Measurements from ENCODE around the gene NUP214. TPM values are rescaled to one million over a fixed set of nuclear protein-coding genes. Genes with fewer than 3 reads are reported as not detected.
A peak's percentile ranks its signal among the peaks of the same experiment; 100 is the strongest.
"Not testable (repeated sequence)": the region's sequence is repeated elsewhere in the genome, so short reads cannot be mapped to it uniquely, and the experiment has no call there.

The NUP214 gene
- total and polyA plus RNA-seq, 9 donors, result 21.2 to 35.6 (median 29.7) TPM

DNA sequence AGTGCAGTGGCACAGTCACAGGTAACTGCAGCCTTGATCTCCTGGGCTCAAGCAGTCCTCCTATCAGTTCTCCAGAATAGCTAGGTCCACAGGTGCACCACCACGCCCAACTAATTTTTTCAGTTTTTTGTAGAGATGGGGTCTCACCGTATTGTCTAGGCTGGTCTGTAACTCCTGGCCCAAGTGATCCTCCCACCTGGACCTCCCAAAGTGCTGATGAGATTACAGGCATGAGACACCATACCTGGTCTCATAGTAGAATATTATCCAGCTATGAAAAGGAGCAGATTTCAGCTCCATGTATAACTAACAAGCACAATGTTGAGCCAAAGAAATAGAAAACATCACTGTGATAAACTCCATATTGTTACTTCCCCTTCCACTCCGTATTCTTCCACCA, 81.1 kb downstream of the NUP214 start:
- H3K9me3 ChIP-seq (replicated peaks; ENCODE audit: control insufficient read depth, low read depth, low read length), result no peaks in the 10 kb centered on the region
- H3K27me3 ChIP-seq (ENCODE audit: control insufficient read depth, insufficient read depth, low read length), result no peaks in the 10 kb centered on the region
- H3K36me3 ChIP-seq (ENCODE audit: control insufficient read depth, insufficient read depth, low read length), result peaks cover 39% of the 10 kb centered on the region
- WGBS (ENCODE audit: insufficient coverage), result no CpG with 5 or more reads among the region's 3 CpGs
- no peak for DNase-seq
- no peaks in the 10 kb centered on the region for H3K4me1 ChIP-seq (ENCODE audit: control insufficient read depth, insufficient read depth, low read length)
- H3K4me3 ChIP-seq (ENCODE audit: low read length), result no peak overlapping the region
- no peak overlapping the region for H3K27ac ChIP-seq (ENCODE audit: low read length)

DNA sequence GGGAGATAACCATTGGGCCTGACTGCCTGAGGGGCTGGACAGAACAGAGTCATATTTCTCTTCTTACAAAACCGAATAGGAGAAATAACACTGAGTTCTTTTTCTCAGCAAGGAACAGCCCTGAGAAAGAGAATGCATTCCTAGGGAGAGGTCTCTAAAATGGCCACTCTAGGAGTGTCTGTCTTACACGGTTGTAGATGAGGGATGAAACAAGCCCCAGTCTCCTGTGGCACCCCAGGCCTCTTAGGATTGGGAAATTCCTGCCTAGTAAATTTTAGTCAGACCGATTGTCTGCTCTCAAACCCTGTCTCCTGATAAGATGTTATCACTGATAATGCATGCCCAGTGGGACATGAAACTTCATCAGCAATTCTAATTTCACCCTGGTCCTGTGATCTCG, 86.5 kb downstream of the NUP214 start:
- DNase-seq; H3K4me1 ChIP-seq (ENCODE audit: control insufficient read depth, insufficient read depth, low read length); H3K27me3 ChIP-seq (ENCODE audit: control insufficient read depth, insufficient read depth, low read length); H3K27ac ChIP-seq (ENCODE audit: low read length); H3K9me3 ChIP-seq (replicated peaks; ENCODE audit: control insufficient read depth, low read depth, low read length); H3K4me3 ChIP-seq (ENCODE audit: low read length): not testable (repeated sequence)
- H3K36me3 ChIP-seq (ENCODE audit: control insufficient read depth, insufficient read depth, low read length), result peaks cover 26% of the 10 kb centered on the region
- 100% methylated on average over 2 of the region's 4 CpGs for WGBS (ENCODE audit: insufficient coverage)

DNA sequence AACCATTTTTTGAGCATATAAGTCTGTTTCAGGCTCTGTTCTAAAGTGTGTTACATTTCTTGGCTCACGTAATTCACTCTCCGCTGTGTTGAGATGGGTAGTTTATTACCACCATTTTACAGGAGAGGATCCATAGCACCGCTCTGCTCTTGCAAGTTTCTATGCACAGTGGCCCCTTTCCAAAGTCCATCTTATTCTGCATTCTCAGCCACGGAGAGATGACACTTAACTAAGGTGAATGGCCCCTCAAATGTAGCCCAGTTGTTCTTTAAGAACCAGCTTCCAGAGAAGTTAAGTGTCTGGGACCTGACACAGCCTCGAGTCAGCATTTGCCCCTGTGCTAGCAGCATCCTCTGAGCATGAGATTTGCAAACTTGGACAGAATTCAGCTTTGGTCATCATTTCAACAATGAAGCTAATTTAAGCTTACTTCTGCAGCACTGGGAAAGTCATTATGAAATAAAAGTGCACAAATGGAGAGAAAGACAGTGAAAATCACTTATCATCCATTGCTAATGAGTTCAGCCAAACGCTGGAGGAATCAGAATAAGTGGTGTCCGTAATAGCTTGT, 89.0 kb downstream of the NUP214 start:
- H3K27ac ChIP-seq (ENCODE audit: low read length), result no peak overlapping the region
- no peak overlapping the region for H3K4me3 ChIP-seq (ENCODE audit: low read length)
- peaks cover 31% of the 10 kb centered on the region for H3K36me3 ChIP-seq (ENCODE audit: control insufficient read depth, insufficient read depth, low read length)

DNA sequence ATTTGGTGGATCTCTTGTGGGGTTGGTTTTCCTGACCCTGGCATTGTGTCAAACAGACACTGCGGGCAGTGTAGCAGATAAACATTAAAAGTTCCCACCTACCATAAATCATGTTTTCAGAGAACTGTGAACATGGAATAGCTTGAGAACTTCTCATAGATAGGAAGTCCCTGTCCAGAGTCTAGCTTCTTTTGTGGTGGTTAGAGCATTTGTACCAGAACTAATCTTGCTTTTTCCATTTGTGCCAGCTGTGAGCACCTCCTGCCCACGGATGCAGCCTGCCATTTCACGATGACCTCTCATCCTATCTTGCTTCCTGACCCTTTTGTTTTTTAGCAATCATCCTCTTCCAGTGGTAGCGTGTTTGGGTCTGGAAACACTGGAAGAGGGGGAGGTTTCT, 89.5 kb downstream of the NUP214 start:
- DNase-seq, result no peak
- Histone ChIP-seq H3K36me3 (ENCODE audit: control insufficient read depth, insufficient read depth, low read length) (peaks cover 31% of the 10 kb centered on the region), H3K4me1 (ENCODE audit: control insufficient read depth, insufficient read depth, low read length) (peaks cover 3% of the 10 kb centered on the region), H3K4me3 (ENCODE audit: low read length) (no peak overlapping the region), H3K27me3 (ENCODE audit: control insufficient read depth, insufficient read depth, low read length) (no peaks in the 10 kb centered on the region), H3K27ac (ENCODE audit: low read length) (no peak overlapping the region), H3K9me3 (replicated peaks; ENCODE audit: control insufficient read depth, low read depth, low read length) (peaks cover 3% of the 10 kb centered on the region)
- WGBS (ENCODE audit: insufficient coverage), result no CpG with 5 or more reads among the region's 4 CpGs

More for the DNA sequence above, 89.0 kb downstream of the NUP214 start:
- peak; percentile 81 for DNase-seq
- WGBS (ENCODE audit: insufficient coverage), result 38% methylated on average over 3 of the region's 7 CpGs
- Histone ChIP-seq H3K27me3 (ENCODE audit: control insufficient read depth, insufficient read depth, low read length) (no peaks in the 10 kb centered on the region), H3K9me3 (replicated peaks; ENCODE audit: control insufficient read depth, low read depth, low read length) (peaks cover 3% of the 10 kb centered on the region), H3K4me1 (ENCODE audit: control insufficient read depth, insufficient read depth, low read length) (peaks cover 3% of the 10 kb centered on the region)

DNA sequence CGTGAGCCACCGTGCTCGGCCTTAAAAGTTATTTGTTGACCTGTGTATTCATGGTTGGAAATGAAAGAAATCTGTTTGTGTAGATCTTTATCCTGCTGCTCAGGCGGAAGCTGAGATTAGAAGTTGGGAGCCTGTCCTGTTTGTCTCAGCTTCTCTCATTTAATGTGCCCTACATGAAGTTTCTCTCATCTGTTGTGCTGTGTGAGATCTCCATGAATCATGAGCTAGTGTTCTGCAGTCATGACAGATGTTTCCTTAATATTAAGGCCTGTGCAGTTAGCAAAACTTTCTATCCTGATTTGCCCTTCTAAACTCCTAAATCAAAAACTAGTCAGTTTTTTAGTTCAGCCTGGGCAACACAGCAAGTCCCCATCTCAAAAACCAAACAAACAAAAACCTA, 91.4 kb downstream of the NUP214 start:
- peaks cover 40% of the 10 kb centered on the region for H3K36me3 ChIP-seq (ENCODE audit: control insufficient read depth, insufficient read depth, low read length)

DNA sequence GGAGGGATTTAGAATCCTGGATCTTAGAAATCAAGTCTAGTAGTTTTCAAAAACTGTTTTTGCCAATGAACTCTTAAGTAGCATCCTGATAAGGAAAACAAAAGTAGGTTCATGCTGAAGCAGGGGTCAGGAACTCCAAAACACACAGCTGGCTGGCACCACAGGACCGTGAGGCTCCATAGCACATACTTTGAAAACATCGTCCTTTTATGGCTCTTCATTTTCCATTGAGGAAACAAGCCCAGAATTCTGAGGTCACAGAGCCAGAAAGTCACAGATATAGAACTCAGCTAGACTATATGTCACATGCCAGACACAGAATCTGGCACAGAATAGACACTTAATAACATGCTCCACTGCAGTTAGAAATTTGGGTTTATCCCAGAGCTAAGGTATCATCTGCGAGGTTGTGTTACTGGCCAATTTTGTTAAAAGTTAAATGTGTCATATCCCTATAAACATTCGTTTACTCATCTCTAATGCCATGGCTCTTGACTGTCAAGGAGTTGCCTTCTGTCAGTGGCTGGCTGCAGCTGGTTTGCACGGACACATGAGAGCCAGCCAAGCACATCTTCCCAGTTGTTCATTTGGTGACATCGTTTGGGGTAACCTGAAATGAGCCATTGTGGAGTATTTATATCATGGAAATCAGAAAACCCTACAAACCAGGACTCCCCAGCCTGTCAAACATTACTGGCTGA, 92.1 kb downstream of the NUP214 start:
- Histone ChIP-seq H3K9me3 (replicated peaks; ENCODE audit: control insufficient read depth, low read depth, low read length) (no peaks in the 10 kb centered on the region), H3K27ac (ENCODE audit: low read length) (no peak overlapping the region), H3K27me3 (ENCODE audit: control insufficient read depth, insufficient read depth, low read length) (no peaks in the 10 kb centered on the region), H3K36me3 (ENCODE audit: control insufficient read depth, insufficient read depth, low read length) (peaks cover 38% of the 10 kb centered on the region), H3K4me3 (ENCODE audit: low read length) (no peak overlapping the region), H3K4me1 (ENCODE audit: control insufficient read depth, insufficient read depth, low read length) (peaks cover 3% of the 10 kb centered on the region)
- WGBS (ENCODE audit: insufficient coverage), result 43% methylated on average over 2 of the region's 6 CpGs
- DNase-seq, result peak; percentile 64

More for the DNA sequence above, 91.4 kb downstream of the NUP214 start:
- Histone ChIP-seq H3K27ac (ENCODE audit: low read length) (no peak overlapping the region), H3K27me3 (ENCODE audit: control insufficient read depth, insufficient read depth, low read length) (no peaks in the 10 kb centered on the region), H3K4me3 (ENCODE audit: low read length) (no peak overlapping the region), H3K9me3 (replicated peaks; ENCODE audit: control insufficient read depth, low read depth, low read length) (peaks cover 3% of the 10 kb centered on the region), H3K4me1 (ENCODE audit: control insufficient read depth, insufficient read depth, low read length) (peaks cover 3% of the 10 kb centered on the region)
- WGBS (ENCODE audit: insufficient coverage), result no CpG with 5 or more reads among the region's 4 CpGs
- DNase-seq, result no peak

DNA sequence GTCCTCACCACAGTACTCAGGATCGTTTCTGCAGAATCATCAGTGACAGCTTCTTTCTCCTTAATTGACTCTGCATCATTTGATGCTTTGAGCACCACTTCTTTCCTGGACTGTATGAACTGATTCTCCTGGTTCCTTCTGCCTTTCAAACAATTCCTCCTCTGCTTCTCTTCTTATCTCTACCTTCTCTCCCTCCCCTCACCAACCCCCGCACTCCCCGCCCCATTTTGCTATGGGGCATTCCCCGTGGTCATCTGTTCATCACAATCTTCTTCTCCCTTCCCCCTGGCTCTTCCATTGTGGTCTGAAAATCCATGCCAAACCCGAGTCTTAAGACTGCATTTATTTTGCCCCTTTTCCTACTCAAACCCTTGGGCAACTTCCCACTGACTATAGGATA, 93.0 kb downstream of the NUP214 start:
- no peaks in the 10 kb centered on the region for H3K9me3 ChIP-seq (replicated peaks; ENCODE audit: control insufficient read depth, low read depth, low read length)
- H3K27ac ChIP-seq (ENCODE audit: low read length), result no peak overlapping the region
- H3K36me3 ChIP-seq (ENCODE audit: control insufficient read depth, insufficient read depth, low read length), result peaks cover 41% of the 10 kb centered on the region
- peaks cover 3% of the 10 kb centered on the region for H3K4me1 ChIP-seq (ENCODE audit: control insufficient read depth, insufficient read depth, low read length)
- WGBS (ENCODE audit: insufficient coverage), result 87% methylated on average over 4 of the region's 5 CpGs
- no peak overlapping the region for H3K4me3 ChIP-seq (ENCODE audit: low read length)
- no peaks in the 10 kb centered on the region for H3K27me3 ChIP-seq (ENCODE audit: control insufficient read depth, insufficient read depth, low read length)
- DNase-seq, result no peak

DNA sequence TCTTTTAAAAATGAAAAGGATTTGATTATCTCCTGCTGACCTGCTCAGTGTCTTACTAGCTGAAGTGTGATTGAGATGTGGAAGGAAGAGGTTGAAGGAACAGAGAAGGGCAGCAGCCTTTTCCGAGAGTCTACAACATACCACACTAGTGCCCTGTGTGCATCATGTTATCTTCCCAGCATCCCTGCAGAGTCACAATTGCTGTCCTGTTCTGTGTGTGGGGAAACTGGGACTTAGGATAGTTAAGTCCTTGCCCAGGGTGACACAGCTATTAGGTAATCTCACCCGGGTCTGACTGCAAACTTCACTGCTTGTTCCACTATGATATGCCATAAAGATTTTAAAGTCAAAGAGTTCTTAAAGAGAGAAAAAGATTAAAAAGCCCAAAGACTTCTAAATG, 95.1 kb downstream of the NUP214 start:
- no peaks in the 10 kb centered on the region for H3K9me3 ChIP-seq (replicated peaks; ENCODE audit: control insufficient read depth, low read depth, low read length)
- no peak for DNase-seq
- no CpG with 5 or more reads among the region's 2 CpGs for WGBS (ENCODE audit: insufficient coverage)
- H3K27ac ChIP-seq (ENCODE audit: low read length), result no peak overlapping the region
- peaks cover 40% of the 10 kb centered on the region for H3K36me3 ChIP-seq (ENCODE audit: control insufficient read depth, insufficient read depth, low read length)
- no peaks in the 10 kb centered on the region for H3K27me3 ChIP-seq (ENCODE audit: control insufficient read depth, insufficient read depth, low read length)
- H3K4me1 ChIP-seq (ENCODE audit: control insufficient read depth, insufficient read depth, low read length), result no peaks in the 10 kb centered on the region
- no peak overlapping the region for H3K4me3 ChIP-seq (ENCODE audit: low read length)

DNA sequence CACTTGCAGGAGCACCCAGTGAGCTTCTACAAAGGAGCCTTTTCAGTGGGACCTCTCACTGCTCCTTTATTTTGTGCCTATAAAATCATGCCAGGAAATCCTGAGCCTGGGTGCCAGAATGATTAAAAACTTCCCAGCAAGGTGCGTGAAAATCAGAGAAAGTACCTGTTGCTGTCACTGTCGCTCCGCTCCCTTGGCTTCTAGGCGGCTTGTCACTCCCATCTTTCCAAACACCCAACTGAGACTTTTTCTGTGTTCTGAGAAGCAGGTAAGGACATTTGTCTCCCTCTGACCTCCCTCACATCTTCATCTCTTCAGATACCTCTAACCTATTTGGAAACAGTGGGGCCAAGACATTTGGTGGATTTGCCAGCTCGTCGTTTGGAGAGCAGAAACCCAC, 97.1 kb downstream of the NUP214 start:
- no peaks in the 10 kb centered on the region for H3K27me3 ChIP-seq (ENCODE audit: control insufficient read depth, insufficient read depth, low read length)
- H3K27ac ChIP-seq (ENCODE audit: low read length), result no peak overlapping the region
- no peaks in the 10 kb centered on the region for H3K9me3 ChIP-seq (replicated peaks; ENCODE audit: control insufficient read depth, low read depth, low read length)
- 100% methylated on average over 3 of the region's 6 CpGs for WGBS (ENCODE audit: insufficient coverage)
- H3K4me3 ChIP-seq (ENCODE audit: low read length), result no peak overlapping the region
- H3K4me1 ChIP-seq (ENCODE audit: control insufficient read depth, insufficient read depth, low read length), result peaks cover 7% of the 10 kb centered on the region
- no peak for DNase-seq
- H3K36me3 ChIP-seq (ENCODE audit: control insufficient read depth, insufficient read depth, low read length), result peaks cover 36% of the 10 kb centered on the region

DNA sequence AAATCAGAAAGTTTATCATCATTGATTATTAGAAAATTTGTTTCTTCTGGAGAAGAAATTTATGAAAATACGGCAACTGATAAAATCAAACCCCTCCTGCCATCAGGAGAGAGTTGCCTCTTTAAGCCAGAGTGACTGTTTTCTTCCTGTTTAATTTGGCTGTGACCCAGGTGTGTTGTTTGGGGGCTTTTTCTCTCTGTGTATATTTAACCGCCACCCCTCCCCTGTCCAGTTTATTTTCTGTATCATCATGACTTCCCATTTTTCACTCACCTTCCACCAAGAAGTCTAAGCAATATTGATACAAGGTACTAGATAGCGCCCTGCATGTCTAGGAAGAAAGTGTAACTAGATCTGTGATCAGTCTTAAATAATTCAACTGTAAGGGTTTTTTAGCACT, 100.8 kb downstream of the NUP214 start:
- Histone ChIP-seq H3K4me3 (ENCODE audit: low read length) (no peak overlapping the region), H3K27me3 (ENCODE audit: control insufficient read depth, insufficient read depth, low read length) (no peaks in the 10 kb centered on the region), H3K4me1 (ENCODE audit: control insufficient read depth, insufficient read depth, low read length) (peaks cover 25% of the 10 kb centered on the region), H3K27ac (ENCODE audit: low read length) (no peak overlapping the region), H3K36me3 (ENCODE audit: control insufficient read depth, insufficient read depth, low read length) (peaks cover 43% of the 10 kb centered on the region), H3K9me3 (replicated peaks; ENCODE audit: control insufficient read depth, low read depth, low read length) (no peaks in the 10 kb centered on the region)
- no peak for DNase-seq
- no CpG with 5 or more reads among the region's 3 CpGs for WGBS (ENCODE audit: insufficient coverage)
